Fibroblast of skin of left biceps (primary cell): ENCODE measurements around the gene CCDC144A.
"Not testable (repeated sequence)": the region's sequence is repeated elsewhere in the genome, so short reads cannot be mapped to it uniquely, and the experiment has no call there.

Source experiments
- DNase-seq, 2 experiments: peaks; one replicate each; pipeline ENCODE4 v3.0.0-alpha.2; 2013; ENCODE audit warnings: low read depth in 2 of 2

CCDC144A gene

GRCh38 chr17:16818340-16818739 lies 128.3 kb downstream of the CCDC144A start:
- DNase-seq = no peak

- no peak for DNase-seq
These were observed 129.0 kb downstream of the CCDC144A start for GRCh38 chr17:16818821-16819683.

- no peak for DNase-seq
These were observed 130.3 kb downstream of the CCDC144A start for GRCh38 chr17:16820161-16820877.

GRCh38 chr17:16820979-16821543 lies 131.0 kb downstream of the CCDC144A start:
- no peak for DNase-seq

- DNase-seq = not testable (repeated sequence)
These were observed 132.1 kb downstream of the CCDC144A start for GRCh38 chr17:16822133-16822532.

- DNase-seq = not testable (repeated sequence)
These were observed 133.8 kb downstream of the CCDC144A start for GRCh38 chr17:16823768-16824406.
